IMR-90 (cell line): ENCODE measurements around the gene PPP2R5A. TPM values are rescaled to one million over a fixed set of nuclear protein-coding genes. Genes with fewer than 3 reads are reported as not detected.

ENCODE experiments used
- ATAC-seq: fragments of 200-7000 bp; cut with Tn5 transposase; 2 replicates; pipeline ENCODE4 v1.9.1; 2020; ENCODE audit warnings: low read depth, mild to moderate bottlenecking, moderate library complexity
- BruUV-seq: library from RNA; stranded (reverse); fragments of 400-500 nt; replicated peaks from 2 replicates; lab custom pipeline; 2021; lab: Mats Ljungman, UMichigan
- CTCF ChIA-PET: fragments of 300-600 bp; formaldehyde crosslinking; extraction: SDS; loops from one replicate; lab custom pipeline; 2021; ENCODE audit warnings: antibody characterized with exemption; lab: Yijun Ruan, JAX
- POLR2A ChIA-PET: fragments of 300-600 bp; sonication (Branson Sonifier 250); formaldehyde crosslinking; loops from one replicate; lab custom pipeline; 2022; ENCODE audit warnings: antibody characterized with exemption; ENCODE audit not compliant: unreplicated experiment; lab: Charles Lee
- DNase-seq: peaks from one replicate; pipeline ENCODE4 v3.0.0; 2013
- H2AFZ ChIP-seq: replicated peaks from 2 replicates; pipeline ENCODE3; 2013; ENCODE audit warnings: low read length, mild to moderate bottlenecking; ENCODE audit not compliant: poor library complexity
- H2AK5ac ChIP-seq: 2 replicates; pipeline ENCODE4 v1.6.1; 2013; ENCODE audit warnings: low read depth, low read length, inconsistent platforms
- H2AK9ac ChIP-seq: replicated peaks from 2 replicates; pipeline ENCODE3; 2013; ENCODE audit warnings: mild to moderate bottlenecking, low read depth, low read length, moderate library complexity; ENCODE audit not compliant: poor library complexity
- H2BK120ac ChIP-seq: 2 replicates; pipeline ENCODE4 v1.6.1; 2013; ENCODE audit warnings: low read depth, low read length, inconsistent platforms
- H2BK15ac ChIP-seq: 3 replicates; pipeline ENCODE4 v1.6.1; 2013; ENCODE audit warnings: low read depth, low read length, inconsistent platforms
- H2BK20ac ChIP-seq: 2 replicates; pipeline ENCODE4 v1.6.1; 2013; ENCODE audit warnings: low read depth, mild to moderate bottlenecking, inconsistent platforms, low read length, moderate library complexity
- H2BK5ac ChIP-seq: 2 replicates; pipeline ENCODE4 v1.6.1; 2013; ENCODE audit warnings: mild to moderate bottlenecking, low read depth, low read length, inconsistent platforms; ENCODE audit not compliant: poor library complexity, severe bottlenecking
- H3K14ac ChIP-seq: replicated peaks from 2 replicates; pipeline ENCODE4 v1.6.1; 2013; ENCODE audit warnings: low read depth, low read length, inconsistent platforms
- H3K18ac ChIP-seq: 2 replicates; pipeline ENCODE4 v1.6.1; 2013; ENCODE audit warnings: low read depth, low read length, control low read depth
- H3K23ac ChIP-seq: 2 replicates; pipeline ENCODE4 v1.6.1; 2013; ENCODE audit warnings: low read depth, low read length, inconsistent platforms
- H3K27ac ChIP-seq: 2 replicates; pipeline ENCODE4 v1.5.1; 2013; ENCODE audit warnings: mild to moderate bottlenecking, control low read depth, low read length; ENCODE audit not compliant: insufficient read depth
- H3K27me3 ChIP-seq: 2 replicates; pipeline ENCODE4 v1.6.1; 2013; ENCODE audit warnings: low read length; ENCODE audit not compliant: control insufficient read depth, insufficient read depth
- H3K36me3 ChIP-seq: 2 replicates; pipeline ENCODE4 v1.6.1; 2013; ENCODE audit warnings: low read length, mixed read lengths; ENCODE audit not compliant: control insufficient read depth, insufficient read depth
- H3K4ac ChIP-seq: 2 replicates; pipeline ENCODE4 v1.6.1; 2013; ENCODE audit warnings: low read depth, low read length, inconsistent platforms
- H3K4me1 ChIP-seq: 2 replicates; pipeline ENCODE4 v1.6.1; 2013; ENCODE audit warnings: low read length, mixed read lengths; ENCODE audit not compliant: control insufficient read depth, insufficient read depth
- H3K4me2 ChIP-seq: 2 replicates; pipeline ENCODE4 v1.6.1; 2013; ENCODE audit warnings: low read depth, mild to moderate bottlenecking, control low read depth, low read length, moderate library complexity
- H3K4me3 ChIP-seq: 2 replicates; pipeline ENCODE4 v1.5.1; 2013; ENCODE audit warnings: low read depth, mild to moderate bottlenecking, control low read depth, low read length, moderate library complexity; ENCODE audit not compliant: insufficient read depth
- H3K56ac ChIP-seq: 2 replicates; pipeline ENCODE4 v1.6.1; 2013; ENCODE audit warnings: low read length, inconsistent platforms; ENCODE audit not compliant: insufficient read depth; ENCODE audit errors: extremely low read depth
- H3K79me1 ChIP-seq, 2 experiments: 2 replicates each; pipeline ENCODE4 v1.6.1; 2013; ENCODE audit warnings: low read length in 2 of 2, inconsistent platforms in 1 of 2, low read depth in 1 of 2
- H3K9ac ChIP-seq: 2 replicates; pipeline ENCODE4 v1.6.1; 2013; ENCODE audit warnings: low read depth, low read length, control low read depth
- H3K9me1 ChIP-seq: 2 replicates; pipeline ENCODE4 v1.6.1; 2013; ENCODE audit warnings: low read length, inconsistent platforms; ENCODE audit not compliant: insufficient read depth
- H3K9me3 ChIP-seq: 2 replicates; pipeline ENCODE4 v1.6.1; 2013; ENCODE audit warnings: low read length; ENCODE audit not compliant: control insufficient read depth, insufficient read depth
- H4K20me1 ChIP-seq: 2 replicates; pipeline ENCODE4 v1.6.1; 2013; ENCODE audit warnings: low read length, inconsistent platforms; ENCODE audit not compliant: insufficient read depth
- H4K5ac ChIP-seq: 2 replicates; pipeline ENCODE4 v1.6.1; 2013; ENCODE audit warnings: mild to moderate bottlenecking, low read depth, low read length, control low read depth
- H4K8ac ChIP-seq, 2 experiments: 2 replicates each; pipeline ENCODE4 v1.6.1; 2013; ENCODE audit warnings: low read depth in 2 of 2, low read length in 2 of 2, control low read depth in 1 of 2, inconsistent platforms in 1 of 2
- H4K91ac ChIP-seq: 2 replicates; pipeline ENCODE4 v1.6.1; 2013; ENCODE audit warnings: low read depth, low read length, inconsistent platforms; ENCODE audit not compliant: insufficient read depth
- BHLHE40 ChIP-seq: fragments of 150-350 bp; IDR thresholded peaks from 2 replicates; pipeline ENCODE4 v1.6.1; 2016; ENCODE audit warnings: mild to moderate bottlenecking, low read depth, low read length
- CEBPB ChIP-seq: IDR thresholded peaks from 2 replicates; pipeline ENCODE4 v1.6.1; 2012; ENCODE audit warnings: low read depth, low read length, improper control_type of control experiment
- CHD1 ChIP-seq: IDR thresholded peaks from 2 replicates; pipeline ENCODE4 v1.6.1; 2012; ENCODE audit warnings: low read depth, low read length, improper control_type of control experiment
- ELK1 ChIP-seq: fragments of 150-350 bp; IDR thresholded peaks from 2 replicates; pipeline ENCODE4 v1.6.1; 2016; ENCODE audit warnings: low read depth, mild to moderate bottlenecking, low read length, moderate library complexity, borderline replicate concordance
- MAZ ChIP-seq: IDR thresholded peaks from 2 replicates; pipeline ENCODE4 v1.6.1; 2012; ENCODE audit warnings: low read depth, mild to moderate bottlenecking, low read length, improper control_type of control experiment, moderate library complexity, borderline replicate concordance
- POLR2A ChIP-seq: IDR thresholded peaks from 2 replicates; pipeline ENCODE4 v1.6.1; 2012; ENCODE audit warnings: mild to moderate bottlenecking, low read depth, low read length
- USF2 ChIP-seq: fragments of 150-350 bp; IDR thresholded peaks from 2 replicates; pipeline ENCODE4 v1.6.1; 2017; ENCODE audit warnings: mild to moderate bottlenecking, antibody characterized with exemption, low read length, low read depth
- WGBS, 2 experiments: methylation state at CpG; one replicate each; pipeline versions ENCODE4 v1.1.5 to v1.1.7; 2013; ENCODE audit warnings: missing lambda C conversion rate in 2 of 2; ENCODE audit not compliant: insufficient read length in 1 of 2; ENCODE audit errors: extremely low coverage in 2 of 2; 5-methylcytosine and 5-hydroxymethylcytosine counted together
- dilution Hi-C: fragments of 300-500 bp; cut with HindIII; formaldehyde crosslinking; loops from one replicate; pipeline ENCODE4 v1.14.3; 2018; ENCODE audit warnings: low sequenced_read_pairs; ENCODE audit not compliant: unreplicated experiment
- in situ Hi-C: fragments of 300-500 bp; cut with MboI; formaldehyde crosslinking; loops from 3 replicates; pipeline ENCODE4 v1.14.3; 2019; ENCODE audit warnings: low sequenced_read_pairs, inconsistent platforms, mixed read lengths
- intact Hi-C: fragments of 100-400 bp; cut with micrococcal nuclease; formaldehyde crosslinking; loops from 2 replicates; pipeline ENCODE4 v1.10.0; 2022
- polyA plus RNA-seq, 3 experiments: library from polyadenylated mRNA; depleted of rRNA; stranded (reverse); fragments of >200 nt; gene quantifications; 2 replicates each; pipeline ENCODE4 v1.2.3, GENCODE V29; 2012; ENCODE audit warnings: low replicate concordance in 1 of 3
- total RNA-seq: library from RNA; depleted of rRNA; stranded (reverse); fragments of >200 nt; gene quantifications from 2 replicates; pipeline ENCODE4 v1.2.3, GENCODE V29; 2012

The PPP2R5A gene
- total and polyA plus RNA-seq, 2 of the 4 experiments (the other 2 are of a cell fraction) = 8.4 to 12.6 TPM

GRCh38 chr1:212310383-212310782 is 25.2 kb downstream of the PPP2R5A start:
- no peak overlapping the region for H3K56ac ChIP-seq
- no peak for DNase-seq
- no TSS peak for BruUV-seq
- H3K4me2 ChIP-seq = no peak overlapping the region
- H2AK9ac ChIP-seq = no peak overlapping the region
- intact Hi-C loops = no loop called here
- H3K4ac ChIP-seq = no peak overlapping the region
- 0 out of 2 replicates have a peak, but pooled peaks cover 5% of the 10 kb centered on the region for H3K36me3 ChIP-seq
- in situ Hi-C loops = no loop called here
- H3K27me3 ChIP-seq = no peaks in the 10 kb centered on the region
- no peak overlapping the region for H3K23ac ChIP-seq
- no peaks in the 10 kb centered on the region for H3K9me3 ChIP-seq
- no peak overlapping the region for H4K5ac ChIP-seq
- H3K4me3 ChIP-seq = no peak overlapping the region
- H2BK5ac ChIP-seq = no peak overlapping the region
- H2BK15ac ChIP-seq = no peak overlapping the region
- ChIA-PET CTCF (no interaction called here), POLR2A (no interaction called here)
- 0 out of 2 replicates have a peak, but pooled peaks cover 4% of the 10 kb centered on the region for H3K9me1 ChIP-seq
- no peak overlapping the region for H3K9ac ChIP-seq
- no peak overlapping the region for H4K91ac ChIP-seq
- H2BK20ac ChIP-seq = no peak overlapping the region
- H4K20me1 ChIP-seq = peaks cover 3% of the 10 kb centered on the region; the same call in 1 of the 2 replicates
- H3K14ac ChIP-seq = 0 out of 2 replicates have a peak overlapping the region, but pooled peaks have one; percentile 29
- no peak overlapping the region for H2AK5ac ChIP-seq
- no peak overlapping the region for H2BK120ac ChIP-seq
- 83% methylated on average over 1 of the region's 3 CpGs; no CpG with 5 or more reads in 1 of the 2 experiments for WGBS, 2 experiments
- TF ChIP-seq ELK1 (no peak), BHLHE40 (no peak), CEBPB (no peak), USF2 (no peak), POLR2A (no peak), MAZ (no peak), CHD1 (no peak)
- dilution Hi-C loops = no loop called here
- H3K4me1 ChIP-seq = peaks cover 6% of the 10 kb centered on the region; the same call in 1 of the 2 replicates
- no peak overlapping the region for H2AFZ ChIP-seq
- H3K18ac ChIP-seq = no peak overlapping the region
- no peak for ATAC-seq
- peaks cover 26 to 53% of the 10 kb centered on the region in 2 experiments for H3K79me1 ChIP-seq
- H3K27ac ChIP-seq = no peak overlapping the region
- no peak overlapping the region for H4K8ac ChIP-seq
